ENCODE results near the gene LY86.

- TF ChIP-seq CTCF (IDR thresholded peaks at IDR 0.05; ENCODE audit: low read depth, low read length, poor library complexity, severe bottlenecking) (no peak), EZH2phosphoT487 (IDR thresholded peaks at IDR 0.05; ENCODE audit: borderline replicate concordance, low read length) (no peak)
Measured at GRCh38 chr6:6694825-6695624, 106.5 kb downstream of the LY86 start.

Data from DOHH2 (cell line).